G401 (cell line): ENCODE results near the gene COA7. TPM values are rescaled to one million over a fixed set of nuclear protein-coding genes. Genes with fewer than 3 reads are reported as not detected.

Source experiments
- DNase-seq: peaks from one replicate; pipeline ENCODE4 v3.0.0-alpha.2; 2015; ENCODE audit warnings: low spot score
- in situ Hi-C: cut with HindIII; loops from 2 replicates; pipeline ENCODE4 v1.10.0; 2016; ENCODE audit warnings: low sequenced_read_pairs, mixed read lengths
- total RNA-seq: library from RNA; depleted of rRNA; stranded (reverse); fragments of >200 nt; shearing (Covaris generic); gene quantifications from 2 replicates; pipeline ENCODE4 v1.2.3, GENCODE V29; 2014

COA7 gene
- total RNA-seq, 1 experiment from 2014 or later = 20.8 TPM

GRCh38 chr1:52674497-52675384, 23.4 kb downstream of the COA7 start:
- in situ Hi-C loops = no loop called here
- no peak for DNase-seq

GRCh38 chr1:52673513-52673912, 24.6 kb downstream of the COA7 start:
- in situ Hi-C loops = no loop called here
- DNase-seq = no peak

GRCh38 chr1:52672946-52673345, 25.2 kb downstream of the COA7 start:
- peak; percentile 11 for DNase-seq
- in situ Hi-C loops = no loop called here

GRCh38 chr1:52670604-52671003, 27.5 kb downstream of the COA7 start:
- DNase-seq = no peak
- in situ Hi-C loops = no loop called here

- in situ Hi-C loops = no loop called here
- DNase-seq = no peak
Observed at GRCh38 chr1:52669696-52670095, 28.5 kb downstream of the COA7 start.

- in situ Hi-C loops = no loop called here
- no peak for DNase-seq
Observed at GRCh38 chr1:52668711-52669110, 29.4 kb downstream of the COA7 start.

GRCh38 chr1:52667984-52668383, 30.2 kb downstream of the COA7 start:
- in situ Hi-C loops = no loop called here
- DNase-seq = no peak

GRCh38 chr1:52667290-52667689, 30.9 kb downstream of the COA7 start:
- in situ Hi-C loops = no loop called here
- DNase-seq = no peak

GRCh38 chr1:52665006-52665941, 32.9 kb downstream of the COA7 start:
- in situ Hi-C loops = no loop called here
- no peak for DNase-seq

GRCh38 chr1:52663716-52664115, 34.4 kb downstream of the COA7 start:
- DNase-seq = no peak
- in situ Hi-C loops = no loop called here

GRCh38 chr1:52662645-52663313, 35.4 kb downstream of the COA7 start:
- no peak for DNase-seq
- in situ Hi-C loops = no loop called here

GRCh38 chr1:52660807-52661206, 37.3 kb downstream of the COA7 start:
- in situ Hi-C loops = no loop called here
- DNase-seq = no peak

- DNase-seq = no peak
- in situ Hi-C loops = loop anchor here (5.0 kb wide), 1 partner anchor 43 kb away; no protein-coding TSS in a partner anchor
Observed at GRCh38 chr1:52659851-52660596, 38.1 kb downstream of the COA7 start.

GRCh38 chr1:52659356-52659755, 38.8 kb downstream of the COA7 start:
- no peak for DNase-seq
- in situ Hi-C loops = loop anchor here (5.0 kb wide), 1 partner anchor 42 kb away; no protein-coding TSS in a partner anchor

GRCh38 chr1:52658795-52659194, 39.4 kb downstream of the COA7 start:
- in situ Hi-C loops = loop anchor here (5.0 kb wide), 1 partner anchor 41 kb away; no protein-coding TSS in a partner anchor
- no peak for DNase-seq

- in situ Hi-C loops = loop anchor here (5.0 kb wide), 1 partner anchor 40 kb away; no protein-coding TSS in a partner anchor
- no peak for DNase-seq
Observed at GRCh38 chr1:52657702-52658101, 40.4 kb downstream of the COA7 start.

GRCh38 chr1:52654063-52654462, 44.1 kb downstream of the COA7 start:
- in situ Hi-C loops = no loop called here
- no peak for DNase-seq

GRCh38 chr1:52653207-52653849, 44.8 kb downstream of the COA7 start:
- no peak for DNase-seq

More at GRCh38 chr1:52653207-52653849, 44.8 kb downstream of the COA7 start:
- in situ Hi-C loops = no loop called here
